Psoas muscle (tissue), 8 donors: ENCODE measurements around the gene TM6SF1. TPM values are rescaled to one million over a fixed set of nuclear protein-coding genes. Genes with fewer than 3 reads are reported as not detected.
"Not testable (repeated sequence)": the region's sequence is repeated elsewhere in the genome, so short reads cannot be mapped to it uniquely, and the experiment has no call there.

ENCODE experiments used
- ATAC-seq, 4 donors: fragments of 200-7000 bp; cut with Tn5 transposase; one replicate each; pipeline ENCODE4 v1.9.1; 2020; ENCODE audit warnings: moderate library complexity in 3 of 4, mild to moderate bottlenecking in 2 of 4
- DNase-seq, 2 donors: peaks; one replicate each; pipeline ENCODE4 v3.0.0-alpha.2; 2020
- H3K27ac ChIP-seq: fragments of 200-600 bp; one replicate; pipeline ENCODE4 v1.8.0; 2022
- H3K27me3 ChIP-seq, 3 donors: fragments of 200-600 bp in 1 of 3; one replicate each; pipeline versions ENCODE4 v1.6.1 to v1.8.0; 2013 to 2022; ENCODE audit warnings: low read length in 2 of 3, mild to moderate bottlenecking in 2 of 3, moderate library complexity in 1 of 3; ENCODE audit not compliant: insufficient read depth in 3 of 3
- H3K36me3 ChIP-seq, 2 donors: fragments of 200-600 bp in 1 of 2; one replicate each; pipeline versions ENCODE4 v1.6.1 to v1.8.0; 2013 to 2022; ENCODE audit warnings: low read depth in 1 of 2, mild to moderate bottlenecking in 1 of 2, moderate library complexity in 1 of 2; ENCODE audit not compliant: insufficient read depth in 1 of 2
- H3K4me1 ChIP-seq: fragments of 200-600 bp; one replicate; pipeline ENCODE4 v1.8.0; 2022
- H3K4me3 ChIP-seq: fragments of 200-600 bp; one replicate; pipeline ENCODE4 v1.8.0; 2022; ENCODE audit warnings: mild to moderate bottlenecking
- H3K9me3 ChIP-seq: fragments of 200-600 bp; one replicate; pipeline ENCODE4 v1.8.0; 2022
- WGBS, 3 donors: extraction: QIAGEN DNeasy Blood & Tissue Kit; methylation state at CpG; one replicate each; pipeline versions ENCODE4 v1.1.6 to v1.1.7; 2013; 5-methylcytosine and 5-hydroxymethylcytosine counted together
- intact Hi-C, 2 donors: fragments of 100-400 bp; cut with DNase I; formaldehyde crosslinking; loops; one replicate each; pipeline versions ENCODE4 v1.11.0 to v1.14.2; 2022
- polyA plus RNA-seq, 3 donors: library from polyadenylated mRNA; stranded (reverse); fragments of 200-250 nt; gene quantifications; one replicate each; pipeline ENCODE4 v1.2.3, GENCODE V29; 2013
- total RNA-seq, 4 donors: library from RNA; stranded (reverse); fragmentation: NEBNext Ultra II Directional in 2 of 4; extraction: Animal tissue kit (Norgen Biotek cat#: 25700) in 2 of 4; gene quantifications; one replicate each; pipeline versions ENCODE4 v1.2.1 to v1.2.4, GENCODE V29; 2021 to 2023
- TF ChIP-seq, protein P1 (sequence below): fragments of 200-600 bp; IDR thresholded peaks from one replicate; pipeline ENCODE4 v1.8.0; 2022; ENCODE audit warnings: antibody characterized with exemption
- donor health status: healthy with polysubstance abuse.
- donor health status: DM: no; HTN: no; CAD: no; lungs with moderate emphysema.
- donor health status: Bipolar disorder and iron deficiency.
- donor health status: healthy.
- donor health status: DM: yes; HTN: yes; CAD: no.
- donor health status: DM: no; HTN: no; CAD: no.
- donor health status: DM: no; HTN: no; CAD: no.
- donor health status: DM: yes; HTN: yes; CAD: no.

The TM6SF1 gene
- total and polyA plus RNA-seq, 7 donors = 9.2 to 23.4 (median 13.8) TPM

DNA sequence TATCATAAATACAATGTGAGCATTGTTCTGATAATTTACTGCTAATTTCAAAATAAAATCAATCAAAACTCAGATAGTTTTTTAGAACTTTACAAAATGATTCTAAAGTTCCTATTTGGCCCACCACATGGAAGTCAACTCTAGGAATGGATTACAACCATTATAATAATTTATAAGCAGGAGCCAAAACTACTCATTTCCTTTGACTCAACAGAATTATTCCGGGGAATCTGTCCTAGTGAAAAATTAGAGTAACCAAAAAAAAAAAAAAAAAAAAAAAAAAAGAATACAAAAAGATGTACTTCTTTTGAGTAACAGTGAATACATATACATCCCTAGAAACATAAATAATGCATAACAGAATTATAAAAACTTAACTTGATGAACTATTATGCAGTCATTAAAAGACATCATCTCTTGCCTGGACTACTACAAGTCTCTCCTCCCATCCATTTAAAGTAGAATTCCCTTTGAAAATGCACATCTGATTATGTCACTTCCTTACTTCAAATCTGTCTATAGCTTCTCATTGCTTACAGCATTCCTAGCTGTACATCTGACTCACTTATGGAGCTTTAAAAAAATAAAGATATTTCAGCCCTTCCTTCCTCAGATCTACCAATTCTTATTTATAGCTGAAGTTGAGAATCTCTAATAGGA lies 56.8 kb downstream of the TM6SF1 start:
- no peak overlapping the region for H3K27ac ChIP-seq
- DNase-seq (no peak), ATAC-seq (no peak)
- WGBS, 3 donors = 77 to 89% (median 85%) methylated on average over 1 of the region's 1 CpG
- intact Hi-C loops = no loop called here
- H3K36me3 ChIP-seq = no peaks in the 10 kb centered on the region
- TF ChIP-seq, protein P1, sequence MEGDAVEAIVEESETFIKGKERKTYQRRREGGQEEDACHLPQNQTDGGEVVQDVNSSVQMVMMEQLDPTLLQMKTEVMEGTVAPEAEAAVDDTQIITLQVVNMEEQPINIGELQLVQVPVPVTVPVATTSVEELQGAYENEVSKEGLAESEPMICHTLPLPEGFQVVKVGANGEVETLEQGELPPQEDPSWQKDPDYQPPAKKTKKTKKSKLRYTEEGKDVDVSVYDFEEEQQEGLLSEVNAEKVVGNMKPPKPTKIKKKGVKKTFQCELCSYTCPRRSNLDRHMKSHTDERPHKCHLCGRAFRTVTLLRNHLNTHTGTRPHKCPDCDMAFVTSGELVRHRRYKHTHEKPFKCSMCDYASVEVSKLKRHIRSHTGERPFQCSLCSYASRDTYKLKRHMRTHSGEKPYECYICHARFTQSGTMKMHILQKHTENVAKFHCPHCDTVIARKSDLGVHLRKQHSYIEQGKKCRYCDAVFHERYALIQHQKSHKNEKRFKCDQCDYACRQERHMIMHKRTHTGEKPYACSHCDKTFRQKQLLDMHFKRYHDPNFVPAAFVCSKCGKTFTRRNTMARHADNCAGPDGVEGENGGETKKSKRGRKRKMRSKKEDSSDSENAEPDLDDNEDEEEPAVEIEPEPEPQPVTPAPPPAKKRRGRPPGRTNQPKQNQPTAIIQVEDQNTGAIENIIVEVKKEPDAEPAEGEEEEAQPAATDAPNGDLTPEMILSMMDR = no peak
- no peaks in the 10 kb centered on the region for H3K4me1 ChIP-seq
- no peak overlapping the region for H3K4me3 ChIP-seq
- peaks cover 16% of the 10 kb centered on the region for H3K9me3 ChIP-seq
- H3K27me3 ChIP-seq = no peaks in the 10 kb centered on the region

DNA sequence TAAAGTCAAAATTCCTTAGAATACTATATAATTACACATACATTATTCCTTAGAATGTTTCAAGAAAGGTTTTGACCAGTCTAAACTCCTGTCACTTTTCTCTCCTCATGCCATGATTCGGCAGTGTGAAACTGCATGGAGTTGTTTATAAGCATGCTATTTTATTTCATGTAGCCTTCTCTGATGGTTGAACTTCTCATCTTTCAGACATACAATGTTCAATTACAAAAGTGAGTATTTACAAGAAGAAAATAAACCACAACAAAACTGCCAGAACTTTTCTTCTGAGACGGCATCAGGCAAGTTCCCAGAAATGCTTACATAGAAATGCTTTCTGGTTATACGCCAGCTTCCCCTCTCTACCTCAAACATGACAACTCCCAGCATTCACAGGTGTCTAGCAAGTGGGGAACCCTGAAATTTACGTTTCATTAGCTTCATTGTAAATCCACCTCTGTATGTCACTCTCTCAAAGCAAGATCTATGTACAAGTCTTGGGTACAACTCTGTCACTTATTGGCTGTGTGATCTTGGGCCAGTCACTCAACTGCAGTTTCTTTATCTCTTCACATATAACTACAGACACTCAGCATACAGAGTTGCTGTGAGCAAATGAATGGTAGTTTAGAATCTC lies 57.4 kb downstream of the TM6SF1 start:
- peaks cover 16% of the 10 kb centered on the region for H3K9me3 ChIP-seq
- no peak for DNase-seq
- H3K27ac ChIP-seq = no peak overlapping the region
- intact Hi-C loops = no loop called here
- WGBS, 3 donors = 89 to 95% (median 93%) methylated on average over 4 of the region's 4 CpGs
- H3K4me3 ChIP-seq = no peak overlapping the region
- H3K36me3 ChIP-seq = no peaks in the 10 kb centered on the region
- H3K4me1 ChIP-seq = no peaks in the 10 kb centered on the region
- ATAC-seq = no peak
- H3K27me3 ChIP-seq = no peaks in the 10 kb centered on the region
- TF ChIP-seq, protein P1 = no peak

GRCh38 chr15:83166218-83166617 lies 58.8 kb downstream of the TM6SF1 start:
- no peaks in the 10 kb centered on the region for H3K27me3 ChIP-seq
- no peak overlapping the region for H3K4me3 ChIP-seq
- H3K36me3 ChIP-seq = no peaks in the 10 kb centered on the region
- H3K9me3 ChIP-seq = peaks cover 16% of the 10 kb centered on the region
- 91 to 94% (median 92%) methylated on average over 3 of the region's 3 CpGs for WGBS, 3 donors
- TF ChIP-seq, protein P1 = no peak
- ATAC-seq (no peak), DNase-seq (no peak)
- intact Hi-C loops = no loop called here
- H3K4me1 ChIP-seq = no peaks in the 10 kb centered on the region
- no peak overlapping the region for H3K27ac ChIP-seq

- no peak for ATAC-seq
- intact Hi-C loops = no loop called here
Measured at GRCh38 chr15:83166830-83167229, 59.4 kb downstream of the TM6SF1 start.

GRCh38 chr15:83169576-83169975 lies 62.1 kb downstream of the TM6SF1 start:
- DNase-seq, H3K27ac ChIP-seq, H3K36me3 ChIP-seq, H3K4me1 ChIP-seq, intact Hi-C loops, H3K27me3 ChIP-seq, ATAC-seq, H3K4me3 ChIP-seq: not testable (repeated sequence)
- H3K9me3 ChIP-seq = peaks cover 16% of the 10 kb centered on the region
- 94 to 97% (median 96%) methylated on average over 5 of the region's 5 CpGs for WGBS, 3 donors

More at GRCh38 chr15:83166830-83167229, 59.4 kb downstream of the TM6SF1 start:
- Histone ChIP-seq H3K4me3 (no peak overlapping the region), H3K27ac (no peak overlapping the region), H3K36me3 (no peaks in the 10 kb centered on the region), H3K27me3 (no peaks in the 10 kb centered on the region), H3K9me3 (peaks cover 16% of the 10 kb centered on the region), H3K4me1 (no peaks in the 10 kb centered on the region)
- WGBS, 3 donors = 96 to 100% (median 98%) methylated on average over 2 of the region's 2 CpGs
- TF ChIP-seq, protein P1 = no peak
- DNase-seq = no peak
